ENCODE results near the gene SYDE2.
"Not testable (repeated sequence)": the region's sequence is repeated elsewhere in the genome, so short reads cannot be mapped to it uniquely, and the experiment has no call there.

The SYDE2 gene

GRCh38 chr1:85200463-85201339 lies at the start of gene SYDE2:
Gene SYDE2 (minus strand): TSS chr1:85201016. CDS start chr1:85200996, 20 bp downstream.
- in situ Hi-C loops (cut with MboI; ENCODE audit: low sequenced_read_pairs) = no loop called here

- in situ Hi-C loops (cut with MboI; ENCODE audit: low sequenced_read_pairs) = not testable (repeated sequence)
Measured at GRCh38 chr1:85249042-85249441, 48.2 kb upstream of the SYDE2 start.

- in situ Hi-C loops (cut with MboI; ENCODE audit: low sequenced_read_pairs) = no loop called here
Measured at GRCh38 chr1:85245891-85246290, 45.1 kb upstream of the SYDE2 start.

- in situ Hi-C loops (cut with MboI; ENCODE audit: low sequenced_read_pairs) = no loop called here
Measured at GRCh38 chr1:85245456-85245855, 44.6 kb upstream of the SYDE2 start.

GRCh38 chr1:85244271-85245061 lies 43.6 kb upstream of the SYDE2 start:
- in situ Hi-C loops (cut with MboI; ENCODE audit: low sequenced_read_pairs) = no loop called here

GRCh38 chr1:85243372-85243771 lies 42.6 kb upstream of the SYDE2 start:
- in situ Hi-C loops (cut with MboI; ENCODE audit: low sequenced_read_pairs) = no loop called here

GRCh38 chr1:85240643-85241042 lies 39.8 kb upstream of the SYDE2 start:
- in situ Hi-C loops (cut with MboI; ENCODE audit: low sequenced_read_pairs) = no loop called here

- in situ Hi-C loops (cut with MboI; ENCODE audit: low sequenced_read_pairs) = no loop called here
Measured at GRCh38 chr1:85240174-85240601, 39.4 kb upstream of the SYDE2 start.

GRCh38 chr1:85237613-85238012 lies 36.8 kb upstream of the SYDE2 start:
- in situ Hi-C loops (cut with MboI; ENCODE audit: low sequenced_read_pairs) = no loop called here

- in situ Hi-C loops (cut with MboI; ENCODE audit: low sequenced_read_pairs) = no loop called here
Measured at GRCh38 chr1:85230305-85230977, 29.6 kb upstream of the SYDE2 start.

- in situ Hi-C loops (cut with MboI; ENCODE audit: low sequenced_read_pairs) = no loop called here
Measured at GRCh38 chr1:85229574-85230097, 28.8 kb upstream of the SYDE2 start.

GRCh38 chr1:85228972-85229371 lies 28.2 kb upstream of the SYDE2 start:
- in situ Hi-C loops (cut with MboI; ENCODE audit: low sequenced_read_pairs) = no loop called here

- in situ Hi-C loops (cut with MboI; ENCODE audit: low sequenced_read_pairs) = no loop called here
Measured at GRCh38 chr1:85225624-85226380, 25.0 kb upstream of the SYDE2 start.

- in situ Hi-C loops (cut with MboI; ENCODE audit: low sequenced_read_pairs) = no loop called here
Measured at GRCh38 chr1:85224734-85225623, 24.2 kb upstream of the SYDE2 start.

GRCh38 chr1:85224295-85224694 lies 23.5 kb upstream of the SYDE2 start:
- in situ Hi-C loops (cut with MboI; ENCODE audit: low sequenced_read_pairs) = no loop called here

GRCh38 chr1:85223334-85223733 lies 22.5 kb upstream of the SYDE2 start:
- in situ Hi-C loops (cut with MboI; ENCODE audit: low sequenced_read_pairs) = no loop called here

GRCh38 chr1:85220756-85221201 lies 20.0 kb upstream of the SYDE2 start:
- in situ Hi-C loops (cut with MboI; ENCODE audit: low sequenced_read_pairs) = no loop called here

GRCh38 chr1:85219853-85220610 lies 19.2 kb upstream of the SYDE2 start:
- in situ Hi-C loops (cut with MboI; ENCODE audit: low sequenced_read_pairs) = no loop called here

GRCh38 chr1:85216697-85217096 lies 15.9 kb upstream of the SYDE2 start:
- in situ Hi-C loops (cut with MboI; ENCODE audit: low sequenced_read_pairs) = no loop called here

Measured in HL-60/S4 treated with phorbol 12-myristate 13-acetate at 8.2 ng/mL for 4 days and 3 days (cell line).